A673 (cell line): Measurements from ENCODE around the gene HIVEP1. TPM values are rescaled to one million over a fixed set of nuclear protein-coding genes. Genes with fewer than 3 reads are reported as not detected.

Source experiments
- BruUV-seq: library from RNA; stranded (reverse); fragments of 400-500 nt; replicated peaks from 2 replicates; lab custom pipeline; 2021; lab: Mats Ljungman, UMichigan
- CTCF ChIA-PET: fragments of 300-600 bp; sonication (Branson Sonifier 250); formaldehyde crosslinking; loops from one replicate; lab custom pipeline; 2022; ENCODE audit warnings: antibody characterized with exemption; lab: Charles Lee
- POLR2A ChIA-PET: fragments of 300-600 bp; sonication (Branson Sonifier 250); formaldehyde crosslinking; loops from one replicate; lab custom pipeline; 2022; ENCODE audit warnings: antibody characterized with exemption; ENCODE audit not compliant: low non-redundant PET; lab: Charles Lee
- DNase-seq: peaks from one replicate; pipeline ENCODE4 v3.0.0-alpha.2; 2015; ENCODE audit warnings: low spot score
- H3K27ac ChIP-seq: fragments of 200-600 bp; sonication (generic); 2 replicates; pipeline ENCODE4 v1.5.1; 2016; ENCODE audit warnings: mixed run types, low read depth, mild to moderate bottlenecking, mixed read lengths, antibody characterized with exemption, low read length; ENCODE audit not compliant: poor library complexity, severe bottlenecking
- H3K27me3 ChIP-seq: fragments of 200-600 bp; sonication (generic); replicated peaks from 2 replicates; pipeline ENCODE4 v1.6.1; 2017; ENCODE audit warnings: mixed run types, low read depth, mild to moderate bottlenecking, mixed read lengths, antibody characterized with exemption, low read length; ENCODE audit not compliant: insufficient read depth, poor library complexity
- H3K36me3 ChIP-seq: fragments of 200-600 bp; sonication (generic); 2 replicates; pipeline ENCODE4 v1.6.1; 2016; ENCODE audit warnings: mixed run types, mild to moderate bottlenecking, mixed read lengths, antibody characterized with exemption, low read length; ENCODE audit not compliant: insufficient read depth, poor library complexity, severe bottlenecking
- H3K4me1 ChIP-seq: fragments of 200-600 bp; sonication (generic); 2 replicates; pipeline ENCODE4 v1.6.1; 2017; ENCODE audit warnings: mixed run types, mild to moderate bottlenecking, mixed read lengths, antibody characterized with exemption, low read length; ENCODE audit not compliant: insufficient read depth, poor library complexity, severe bottlenecking
- H3K4me3 ChIP-seq: fragments of 200-600 bp; sonication (generic); 2 replicates; pipeline ENCODE4 v1.5.1; 2016; ENCODE audit warnings: low read depth, mixed run types, mild to moderate bottlenecking, mixed read lengths, low read length; ENCODE audit not compliant: poor library complexity, severe bottlenecking
- H3K9me3 ChIP-seq: fragments of 200-600 bp; sonication (generic); 2 replicates; pipeline ENCODE4 v1.6.1; 2016; ENCODE audit warnings: mixed run types, low read depth, mild to moderate bottlenecking, mixed read lengths, antibody characterized with exemption, low read length; ENCODE audit not compliant: poor library complexity, severe bottlenecking
- EZH2 ChIP-seq: fragments of 200-600 bp; sonication (generic); IDR thresholded peaks from 2 replicates; pipeline ENCODE4 v1.6.1; 2017; ENCODE audit warnings: borderline replicate concordance, low read depth, mild to moderate bottlenecking, mixed read lengths, antibody characterized with exemption, low read length; ENCODE audit not compliant: poor library complexity, severe bottlenecking
- intact Hi-C: fragments of 100-400 bp; cut with micrococcal nuclease; formaldehyde crosslinking; loops from one replicate; pipeline ENCODE4 v1.10.0; 2022; ENCODE audit not compliant: unreplicated experiment
- total RNA-seq: library from RNA; stranded (reverse); gene quantifications from 2 replicates; pipeline ENCODE4 v1.2.3, GENCODE V29; 2021
- TF ChIP-seq, protein P1 (sequence below): fragments of 300-800, 200-600 bp; sonication (generic); conservative IDR thresholded peaks from 2 replicates; pipeline ENCODE4 v1.5.1; 2017; ENCODE audit warnings: low read depth, mild to moderate bottlenecking, antibody characterized with exemption, low read length, moderate library complexity, mixed read lengths

HIVEP1 gene
- total RNA-seq, 1 experiment from 2014 or later, result 21.5 TPM

DNA sequence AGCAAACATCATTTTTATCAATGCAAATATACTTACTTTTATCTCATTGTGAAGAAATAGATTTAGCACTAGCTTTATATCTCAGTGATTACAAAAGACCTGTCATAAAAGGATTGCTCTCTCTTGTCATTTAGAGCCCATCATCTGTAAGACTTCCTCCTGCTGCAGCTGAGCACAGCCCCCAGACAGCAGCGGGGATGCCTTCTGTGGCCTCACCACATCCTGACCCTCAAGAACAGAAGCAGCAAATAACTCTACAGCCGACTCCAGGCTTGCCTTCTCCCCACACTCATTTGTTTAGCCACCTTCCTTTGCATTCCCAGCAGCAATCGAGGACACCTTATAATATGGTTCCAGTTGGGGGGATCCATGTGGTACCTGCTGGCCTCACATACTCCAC, 151.0 kb downstream of the HIVEP1 start:
- no peaks in the 10 kb centered on the region for H3K27me3 ChIP-seq
- DNase-seq, result no peak
- no peaks in the 10 kb centered on the region for H3K9me3 ChIP-seq
- no TSS peak for BruUV-seq
- CTCF ChIA-PET, result no interaction called here
- POLR2A ChIA-PET, result no interaction called here
- TF ChIP-seq EZH2, result no peak
- TF ChIP-seq, protein P1, sequence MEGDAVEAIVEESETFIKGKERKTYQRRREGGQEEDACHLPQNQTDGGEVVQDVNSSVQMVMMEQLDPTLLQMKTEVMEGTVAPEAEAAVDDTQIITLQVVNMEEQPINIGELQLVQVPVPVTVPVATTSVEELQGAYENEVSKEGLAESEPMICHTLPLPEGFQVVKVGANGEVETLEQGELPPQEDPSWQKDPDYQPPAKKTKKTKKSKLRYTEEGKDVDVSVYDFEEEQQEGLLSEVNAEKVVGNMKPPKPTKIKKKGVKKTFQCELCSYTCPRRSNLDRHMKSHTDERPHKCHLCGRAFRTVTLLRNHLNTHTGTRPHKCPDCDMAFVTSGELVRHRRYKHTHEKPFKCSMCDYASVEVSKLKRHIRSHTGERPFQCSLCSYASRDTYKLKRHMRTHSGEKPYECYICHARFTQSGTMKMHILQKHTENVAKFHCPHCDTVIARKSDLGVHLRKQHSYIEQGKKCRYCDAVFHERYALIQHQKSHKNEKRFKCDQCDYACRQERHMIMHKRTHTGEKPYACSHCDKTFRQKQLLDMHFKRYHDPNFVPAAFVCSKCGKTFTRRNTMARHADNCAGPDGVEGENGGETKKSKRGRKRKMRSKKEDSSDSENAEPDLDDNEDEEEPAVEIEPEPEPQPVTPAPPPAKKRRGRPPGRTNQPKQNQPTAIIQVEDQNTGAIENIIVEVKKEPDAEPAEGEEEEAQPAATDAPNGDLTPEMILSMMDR, result no peak
- no peak overlapping the region for H3K4me3 ChIP-seq
- intact Hi-C loops, result no loop called here
- peaks cover 5% of the 10 kb centered on the region for H3K36me3 ChIP-seq
- no peaks in the 10 kb centered on the region for H3K4me1 ChIP-seq
- no peak overlapping the region for H3K27ac ChIP-seq

GRCh38 chr6:12163744-12164507, 151.8 kb downstream of the HIVEP1 start:
- ChIA-PET CTCF (no interaction called here), POLR2A (no interaction called here)
- intact Hi-C loops, result no loop called here
- no peaks in the 10 kb centered on the region for H3K27me3 ChIP-seq
- TF ChIP-seq, protein P1, result no peak
- no peaks in the 10 kb centered on the region for H3K9me3 ChIP-seq
- H3K27ac ChIP-seq, result no peak overlapping the region
- no peak overlapping the region for H3K4me3 ChIP-seq
- peaks cover 5% of the 10 kb centered on the region for H3K36me3 ChIP-seq
- BruUV-seq, result no TSS peak
- DNase-seq, result no peak
- no peaks in the 10 kb centered on the region for H3K4me1 ChIP-seq

DNA sequence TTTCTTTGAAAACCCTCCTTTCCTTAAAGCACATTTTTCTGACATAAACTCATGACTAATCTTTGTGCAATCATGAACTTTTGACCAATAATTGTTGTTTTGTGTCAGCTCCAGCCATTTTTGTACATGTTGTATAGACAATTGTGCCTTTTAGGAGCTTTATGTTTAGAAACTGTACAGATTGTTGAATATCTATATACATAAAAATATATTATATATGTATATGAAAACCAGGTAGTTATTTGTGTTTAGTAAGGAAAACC, 152.3 kb downstream of the HIVEP1 start:
- POLR2A ChIA-PET, result no interaction called here
- no TSS peak for BruUV-seq
- CTCF ChIA-PET, result no interaction called here
- Histone ChIP-seq H3K4me1 (no peaks in the 10 kb centered on the region), H3K27ac (no peak overlapping the region), H3K27me3 (no peaks in the 10 kb centered on the region), H3K4me3 (no peak overlapping the region), H3K36me3 (peaks cover 5% of the 10 kb centered on the region), H3K9me3 (no peaks in the 10 kb centered on the region)
- intact Hi-C loops, result no loop called here
- DNase-seq, result no peak
- TF ChIP-seq EZH2, result no peak
- TF ChIP-seq, protein P1, result no peak
